ENCODE measurements around the gene TMTC1.

TMTC1 gene

GRCh38 chr12:29671742-29672141, 112.0 kb downstream of the TMTC1 start:
- Histone ChIP-seq H3K4me1 (peaks cover 18% of the 10 kb centered on the region), H3K9ac (no peak overlapping the region), H3K4me3 (ENCODE audit: low read depth, low read length) (no peak overlapping the region), H3K36me3 (ENCODE audit: control insufficient read depth, insufficient read depth, low read length) (no peaks in the 10 kb centered on the region), H3K4me2 (ENCODE audit: low read length) (no peak overlapping the region), H3K79me2 (peaks cover 15% of the 10 kb centered on the region), H3K27me3 (ENCODE audit: control insufficient read depth, insufficient read depth, low read length) (no peaks in the 10 kb centered on the region), H3K9me3 (ENCODE audit: control insufficient read depth, low read length) (no peaks in the 10 kb centered on the region), H2AFZ (no peak overlapping the region), H3K27ac (no peak overlapping the region)
- TF ChIP-seq, protein P1, sequence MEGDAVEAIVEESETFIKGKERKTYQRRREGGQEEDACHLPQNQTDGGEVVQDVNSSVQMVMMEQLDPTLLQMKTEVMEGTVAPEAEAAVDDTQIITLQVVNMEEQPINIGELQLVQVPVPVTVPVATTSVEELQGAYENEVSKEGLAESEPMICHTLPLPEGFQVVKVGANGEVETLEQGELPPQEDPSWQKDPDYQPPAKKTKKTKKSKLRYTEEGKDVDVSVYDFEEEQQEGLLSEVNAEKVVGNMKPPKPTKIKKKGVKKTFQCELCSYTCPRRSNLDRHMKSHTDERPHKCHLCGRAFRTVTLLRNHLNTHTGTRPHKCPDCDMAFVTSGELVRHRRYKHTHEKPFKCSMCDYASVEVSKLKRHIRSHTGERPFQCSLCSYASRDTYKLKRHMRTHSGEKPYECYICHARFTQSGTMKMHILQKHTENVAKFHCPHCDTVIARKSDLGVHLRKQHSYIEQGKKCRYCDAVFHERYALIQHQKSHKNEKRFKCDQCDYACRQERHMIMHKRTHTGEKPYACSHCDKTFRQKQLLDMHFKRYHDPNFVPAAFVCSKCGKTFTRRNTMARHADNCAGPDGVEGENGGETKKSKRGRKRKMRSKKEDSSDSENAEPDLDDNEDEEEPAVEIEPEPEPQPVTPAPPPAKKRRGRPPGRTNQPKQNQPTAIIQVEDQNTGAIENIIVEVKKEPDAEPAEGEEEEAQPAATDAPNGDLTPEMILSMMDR (IDR thresholded peaks at IDR 0.05) = no peak

DNA sequence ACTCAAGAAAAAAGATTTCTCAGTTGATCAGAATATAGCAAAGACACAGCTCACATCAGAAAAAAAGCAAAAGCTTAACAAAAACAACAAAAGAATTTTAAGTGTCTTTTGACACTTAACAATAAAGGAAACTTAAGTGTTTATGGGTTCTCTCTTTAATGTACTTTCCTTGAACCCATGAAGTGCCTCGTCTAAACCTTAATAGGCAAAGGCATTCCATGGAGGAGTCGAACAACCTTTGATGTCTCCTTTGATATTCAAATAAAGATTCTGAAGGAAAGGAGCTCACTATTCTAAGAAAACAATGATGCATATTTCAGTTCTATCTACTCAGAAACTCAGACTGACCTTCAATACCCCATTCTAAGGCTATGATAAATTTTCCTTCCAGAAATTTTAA, 116.7 kb downstream of the TMTC1 start:
- no peaks in the 10 kb centered on the region for H3K4me1 ChIP-seq
- H3K9ac ChIP-seq = no peak overlapping the region
- no peak overlapping the region for H3K4me3 ChIP-seq (ENCODE audit: low read depth, low read length)
- H3K9me3 ChIP-seq (ENCODE audit: control insufficient read depth, low read length) = no peaks in the 10 kb centered on the region
- no peak overlapping the region for H3K4me2 ChIP-seq (ENCODE audit: low read length)
- peaks cover 18% of the 10 kb centered on the region for H3K79me2 ChIP-seq
- H3K36me3 ChIP-seq (ENCODE audit: control insufficient read depth, insufficient read depth, low read length) = no peaks in the 10 kb centered on the region
- TF ChIP-seq, protein P1 (IDR thresholded peaks at IDR 0.05) = no peak
- H2AFZ ChIP-seq = no peak overlapping the region
- H3K27me3 ChIP-seq (ENCODE audit: control insufficient read depth, insufficient read depth, low read length) = no peaks in the 10 kb centered on the region
- H3K27ac ChIP-seq = no peak overlapping the region

DNA sequence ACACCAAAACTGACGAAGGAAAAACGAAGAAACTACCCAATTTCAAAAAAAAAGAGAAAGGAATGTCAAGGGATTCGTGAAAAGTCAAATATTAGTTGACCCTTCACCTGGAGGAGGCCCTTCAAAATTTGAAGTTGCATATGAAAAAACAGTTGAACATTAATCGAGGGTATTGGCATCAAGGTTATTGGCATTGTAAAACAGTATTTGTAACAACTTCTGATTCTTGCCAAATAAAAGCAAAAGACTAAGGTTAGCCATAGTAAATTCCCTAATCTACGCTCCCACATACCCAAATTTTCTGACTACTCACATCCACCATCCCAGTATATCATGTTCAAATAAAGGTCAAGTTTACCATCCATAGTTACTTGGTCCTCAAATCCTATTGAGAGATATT, 118.6 kb downstream of the TMTC1 start:
- H3K36me3 ChIP-seq (ENCODE audit: control insufficient read depth, insufficient read depth, low read length) = no peaks in the 10 kb centered on the region
- H3K9me3 ChIP-seq (ENCODE audit: control insufficient read depth, low read length) = no peaks in the 10 kb centered on the region
- no peak overlapping the region for H3K4me2 ChIP-seq (ENCODE audit: low read length)
- no peak overlapping the region for H3K9ac ChIP-seq
- H3K4me3 ChIP-seq (ENCODE audit: low read depth, low read length) = no peak overlapping the region
- TF ChIP-seq, protein P1 (IDR thresholded peaks at IDR 0.05) = no peak
- no peak overlapping the region for H3K27ac ChIP-seq
- H3K4me1 ChIP-seq = no peaks in the 10 kb centered on the region
- H3K27me3 ChIP-seq (ENCODE audit: control insufficient read depth, insufficient read depth, low read length) = no peaks in the 10 kb centered on the region
- no peak overlapping the region for H2AFZ ChIP-seq
- peaks cover 11% of the 10 kb centered on the region for H3K79me2 ChIP-seq

DNA sequence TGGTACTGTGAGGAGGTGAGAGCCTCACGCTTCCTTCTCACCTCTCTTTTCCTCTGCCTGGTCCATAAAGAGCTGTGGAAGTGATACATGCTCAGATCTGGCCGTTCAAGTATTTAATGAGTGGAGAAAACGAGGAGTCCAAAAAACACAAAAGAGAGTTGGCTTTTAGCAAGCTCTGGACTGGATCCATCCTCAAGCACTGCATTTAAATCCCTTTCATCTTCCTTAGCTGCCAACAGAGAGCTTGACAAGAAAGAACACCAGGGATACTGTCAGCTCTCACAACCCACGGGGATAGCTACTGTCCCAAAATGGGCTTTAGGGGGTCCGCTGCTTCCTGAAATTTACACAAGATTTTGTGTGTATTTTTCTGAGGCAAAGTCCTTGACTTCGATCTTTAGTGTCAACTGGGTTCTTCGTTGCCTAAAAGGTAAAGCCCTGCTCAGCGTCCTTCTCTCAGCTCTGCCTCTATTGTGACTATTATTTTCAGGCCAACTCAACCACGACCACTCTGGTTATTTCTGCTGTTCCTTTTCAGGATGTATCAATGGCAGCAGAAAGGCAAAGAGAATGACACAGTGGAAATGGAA, 120.9 kb downstream of the TMTC1 start:
- H2AFZ ChIP-seq = no peak overlapping the region
- H3K9me3 ChIP-seq (ENCODE audit: control insufficient read depth, low read length) = no peaks in the 10 kb centered on the region
- peaks cover 9% of the 10 kb centered on the region for H3K79me2 ChIP-seq
- TF ChIP-seq, protein P1 (IDR thresholded peaks at IDR 0.05) = no peak
- no peaks in the 10 kb centered on the region for H3K36me3 ChIP-seq (ENCODE audit: control insufficient read depth, insufficient read depth, low read length)
- H3K27me3 ChIP-seq (ENCODE audit: control insufficient read depth, insufficient read depth, low read length) = no peaks in the 10 kb centered on the region
- no peak overlapping the region for H3K4me2 ChIP-seq (ENCODE audit: low read length)
- no peak overlapping the region for H3K4me3 ChIP-seq (ENCODE audit: low read depth, low read length)
- H3K9ac ChIP-seq = no peak overlapping the region
- peaks cover 11% of the 10 kb centered on the region for H3K4me1 ChIP-seq
- H3K27ac ChIP-seq = no peak overlapping the region

DNA sequence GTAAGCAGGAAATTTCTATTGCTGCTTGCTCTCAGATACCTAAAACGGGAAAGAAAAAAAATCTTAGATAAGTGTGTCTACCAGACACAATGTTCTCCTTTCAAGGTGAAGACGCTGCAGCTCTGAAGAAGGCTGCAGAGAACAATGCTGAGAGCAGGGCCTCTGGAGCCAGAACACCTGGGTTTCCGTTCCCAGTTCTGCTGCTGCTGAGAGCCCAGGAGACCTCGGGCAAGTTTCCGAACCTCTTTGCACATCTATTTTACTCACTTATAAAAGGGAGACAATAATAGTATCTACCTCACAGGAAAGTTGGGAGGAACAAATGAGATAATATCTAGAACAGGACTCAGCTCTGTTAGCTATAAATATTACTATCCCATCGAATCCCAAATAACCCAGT, 122.9 kb downstream of the TMTC1 start:
- Histone ChIP-seq H3K4me1 (peaks cover 13% of the 10 kb centered on the region), H3K79me2 (peaks cover 9% of the 10 kb centered on the region), H3K4me3 (ENCODE audit: low read depth, low read length) (no peak overlapping the region), H3K4me2 (ENCODE audit: low read length) (no peak overlapping the region), H3K27me3 (ENCODE audit: control insufficient read depth, insufficient read depth, low read length) (no peaks in the 10 kb centered on the region), H3K9me3 (ENCODE audit: control insufficient read depth, low read length) (no peaks in the 10 kb centered on the region), H3K27ac (no peak overlapping the region), H3K9ac (no peak overlapping the region), H2AFZ (no peak overlapping the region), H3K36me3 (ENCODE audit: control insufficient read depth, insufficient read depth, low read length) (no peaks in the 10 kb centered on the region)
- TF ChIP-seq, protein P1 (IDR thresholded peaks at IDR 0.05) = no peak
